HepG2 (cell line): ENCODE results near the gene ABHD15. TPM values are rescaled to one million over a fixed set of nuclear protein-coding genes. Genes with fewer than 3 reads are reported as not detected.
A peak's percentile ranks its signal among the peaks of the same experiment; 100 is the strongest.

Experiments
- CERS6 ChIP-seq: sonication (generic); formaldehyde crosslinking; IDR thresholded peaks from 2 replicates; pipeline ENCODE4 v1.5.0; 2020; ENCODE audit warnings: missing genetic modification reagents
- DNMT1 ChIP-seq: sonication (generic); formaldehyde crosslinking; IDR thresholded peaks from 2 replicates; pipeline ENCODE4 v1.5.1; 2020; ENCODE audit warnings: mild to moderate bottlenecking, missing genetic modification reagents
- HDAC2 ChIP-seq: sonication (generic); formaldehyde crosslinking; IDR thresholded peaks from 2 replicates; pipeline ENCODE4 v1.4.0; 2020; ENCODE audit warnings: missing genetic modification reagents
- HNF4G ChIP-seq, 2 experiments: sonication (generic) in 1 of 2; formaldehyde crosslinking in 1 of 2; IDR thresholded peaks; 2 replicates each; pipeline versions ENCODE4 v1.4.0 to v1.6.1; 2011 to 2020; ENCODE audit warnings: borderline replicate concordance in 2 of 2, low read depth in 2 of 2, mild to moderate bottlenecking in 2 of 2, low read length in 1 of 2, missing genetic modification reagents in 1 of 2, moderate library complexity in 1 of 2
- LRRFIP1 ChIP-seq: sonication (generic); formaldehyde crosslinking; conservative IDR thresholded peaks from 2 replicates; pipeline ENCODE4 v1.4.0; 2020; ENCODE audit warnings: missing genetic modification reagents
- MTA1 ChIP-seq: sonication (generic); formaldehyde crosslinking; IDR thresholded peaks from 2 replicates; pipeline ENCODE4 v1.4.0; 2020; ENCODE audit warnings: missing genetic modification reagents, mild to moderate bottlenecking, borderline replicate concordance
- PHF20 ChIP-seq: sonication (generic); formaldehyde crosslinking; IDR thresholded peaks from 2 replicates; pipeline ENCODE4 v1.5.0; 2020; ENCODE audit warnings: mild to moderate bottlenecking, missing genetic modification reagents
- RFX3 ChIP-seq: IDR thresholded peaks from 2 replicates; pipeline ENCODE4 v1.6.1; 2016; ENCODE audit warnings: missing biosample characterization, missing genetic modification reagents
- RXRB ChIP-seq: IDR thresholded peaks from 2 replicates; pipeline ENCODE4 v1.6.1; 2016; ENCODE audit warnings: borderline replicate concordance, missing genetic modification reagents, missing compliant biosample characterization
- SATB2 ChIP-seq: sonication (generic); formaldehyde crosslinking; IDR thresholded peaks from 2 replicates; pipeline ENCODE4 v1.5.0; 2020; ENCODE audit warnings: missing genetic modification reagents
- SOX6 ChIP-seq, 2 experiments: fragments of 450-650 bp in 1 of 2; sonication (generic) in 1 of 2; formaldehyde crosslinking in 1 of 2; IDR thresholded peaks; 2 replicates each; pipeline versions ENCODE4 v1.4.0 to v1.6.1; 2017 to 2020; ENCODE audit warnings: antibody characterized with exemption in 1 of 2, mild to moderate bottlenecking in 1 of 2, missing genetic modification reagents in 1 of 2
- SSRP1 ChIP-seq: IDR thresholded peaks from 2 replicates; pipeline ENCODE4 v1.6.1; 2016; ENCODE audit warnings: control low read depth
- ZFAT ChIP-seq: sonication (generic); formaldehyde crosslinking; conservative IDR thresholded peaks from 2 replicates; pipeline ENCODE4 v1.8.1; 2023; ENCODE audit warnings: missing genetic modification reagents, inconsistent platforms
- ZNF10 ChIP-seq: sonication (generic); formaldehyde crosslinking; IDR thresholded peaks from 2 replicates; pipeline ENCODE4 v1.4.0; 2020; ENCODE audit warnings: mild to moderate bottlenecking, low read depth, missing genetic modification reagents, borderline replicate concordance
- ZNF552 ChIP-seq: sonication (generic); formaldehyde crosslinking; IDR thresholded peaks from 2 replicates; pipeline ENCODE4 v1.9.0; 2022; ENCODE audit warnings: missing genetic modification reagents, mild to moderate bottlenecking, borderline replicate concordance
- ZNF619 ChIP-seq: sonication (generic); formaldehyde crosslinking; IDR thresholded peaks from 2 replicates; pipeline ENCODE4 v1.4.0; 2020; ENCODE audit warnings: mild to moderate bottlenecking, missing genetic modification reagents
- ZNF75D ChIP-seq: sonication (generic); formaldehyde crosslinking; IDR thresholded peaks from 2 replicates; pipeline ENCODE4 v1.8.1; 2023; ENCODE audit warnings: missing genetic modification reagents, mild to moderate bottlenecking, borderline replicate concordance
- polyA plus RNA-seq, 8 experiments: library from polyadenylated mRNA; depleted of rRNA in 3 of 8; stranded (reverse) in 7 of 8; unstranded in 1 of 8; fragments of >200 nt; fragmentation: Illumina TruSeq in 4 of 8; extraction: Trizol in 4 of 8; gene quantifications; 2 replicates each; pipeline versions ENCODE4 v1.2.1 to v1.2.3, GENCODE V29; 2011 to 2016; ENCODE audit warnings: low read depth in 4 of 8, missing spikeins in 1 of 8, mixed read lengths in 1 of 8; ENCODE audit not compliant: insufficient read depth in 1 of 8
- total RNA-seq, 5 experiments: library from RNA; depleted of rRNA; stranded (reverse); fragments of >200 nt; fragmentation: Illumina TruSeq; extraction: Trizol; gene quantifications; 2 replicates each; pipeline ENCODE4 v1.2.3, GENCODE V29; 2016; ENCODE audit warnings: low read depth in 1 of 5
- TF ChIP-seq, protein P1 (sequence below): sonication (generic); formaldehyde crosslinking; IDR thresholded peaks from 2 replicates; pipeline ENCODE4 v1.4.0; 2020; ENCODE audit warnings: missing genetic modification reagents, mild to moderate bottlenecking, borderline replicate concordance
- TF ChIP-seq, protein P2 (sequence below): sonication (generic); formaldehyde crosslinking; IDR thresholded peaks from 2 replicates; pipeline ENCODE4 v1.4.0; 2020; ENCODE audit warnings: missing genetic modification reagents

ABHD15 gene
- total and polyA plus RNA-seq, 2 of the 13 experiments (the other 11 are each of a cell fraction or from before 2014, with no cell fraction given), result 2.4 to 7.7 TPM

DNA sequence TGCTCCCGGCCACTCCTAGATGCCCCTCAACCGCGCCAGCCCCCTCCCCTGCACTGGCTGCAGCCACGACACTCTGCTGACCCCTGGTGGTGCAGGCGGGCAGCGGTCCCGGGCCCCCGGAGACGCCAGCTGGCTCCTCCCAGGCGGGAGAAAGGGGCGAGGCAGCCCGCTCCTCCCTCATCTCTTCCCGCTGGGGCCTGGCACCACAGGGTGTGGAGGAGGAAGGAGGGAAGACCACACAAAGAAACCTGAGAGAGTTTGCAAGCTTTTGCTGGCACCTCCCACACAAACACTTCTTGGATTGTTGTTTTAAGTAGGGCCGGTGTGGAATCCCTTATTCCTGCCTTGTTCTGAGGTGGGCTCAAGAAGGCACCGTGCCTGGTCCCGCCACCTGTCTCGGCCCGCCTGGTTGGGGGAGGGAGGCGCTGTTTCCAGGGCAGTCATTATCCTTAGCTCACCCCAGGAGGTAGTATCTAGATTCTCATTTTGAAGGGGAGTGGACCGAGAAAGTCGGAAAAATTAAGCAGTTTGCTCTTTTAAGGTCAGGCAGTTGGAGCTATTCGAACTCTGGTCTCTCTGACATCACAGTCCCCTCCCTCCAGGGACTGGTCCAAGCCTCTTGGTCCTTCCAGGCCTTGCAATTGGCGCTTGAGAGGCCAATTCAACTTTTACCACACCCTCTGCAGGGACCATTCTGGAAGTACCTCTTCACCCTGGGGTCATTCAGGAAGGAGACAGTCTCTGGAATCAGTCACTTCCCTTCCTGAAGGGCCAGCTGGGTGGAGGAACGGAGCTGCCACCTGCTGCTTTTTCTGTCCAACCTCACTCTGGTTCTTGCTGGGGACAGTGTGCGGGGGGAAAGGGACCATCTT is 25.1 kb upstream of the ABHD15 start (continued):
- TF ChIP-seq HNF4G (IDR thresholded peaks at IDR 0.05; ENCODE audit: borderline replicate concordance, low read depth, low read length) (no peak), HNF4G (CRISPR knock-in tag; IDR thresholded peaks at IDR 0.05; ENCODE audit: borderline replicate concordance, low read depth) (0 out of 2 replicates have a peak, but pooled peaks have one; percentile 6), HDAC2 (CRISPR knock-in tag) (peak; percentile 68; the same call in 1 of the 2 replicates), PHF20 (peak; percentile 19; the same call in 1 of the 2 replicates), ZNF10 (CRISPR knock-in tag) (no peak), MTA1 (peak; percentile 66; the same call in 1 of the 2 replicates), SATB2 (CRISPR knock-in tag) (no peak), ZNF75D (CRISPR knock-in tag) (no peak), DNMT1 (CRISPR knock-in tag) (no peak), RXRB (no peak), ZFAT (CRISPR knock-in tag) (no peak), LRRFIP1 (CRISPR knock-in tag) (no peak), SSRP1 (CRISPR knock-in tag) (no peak), ZNF619 (no peak), CERS6 (CRISPR knock-in tag) (no peak), RFX3 (CRISPR knock-in tag) (no peak), SOX6 (IDR thresholded peaks at IDR 0.05) (no peak), SOX6 (CRISPR knock-in tag; IDR thresholded peaks at IDR 0.05) (peak; percentile 41), ZNF552 (CRISPR knock-in tag) (no peak)
- TF ChIP-seq, protein P1, sequence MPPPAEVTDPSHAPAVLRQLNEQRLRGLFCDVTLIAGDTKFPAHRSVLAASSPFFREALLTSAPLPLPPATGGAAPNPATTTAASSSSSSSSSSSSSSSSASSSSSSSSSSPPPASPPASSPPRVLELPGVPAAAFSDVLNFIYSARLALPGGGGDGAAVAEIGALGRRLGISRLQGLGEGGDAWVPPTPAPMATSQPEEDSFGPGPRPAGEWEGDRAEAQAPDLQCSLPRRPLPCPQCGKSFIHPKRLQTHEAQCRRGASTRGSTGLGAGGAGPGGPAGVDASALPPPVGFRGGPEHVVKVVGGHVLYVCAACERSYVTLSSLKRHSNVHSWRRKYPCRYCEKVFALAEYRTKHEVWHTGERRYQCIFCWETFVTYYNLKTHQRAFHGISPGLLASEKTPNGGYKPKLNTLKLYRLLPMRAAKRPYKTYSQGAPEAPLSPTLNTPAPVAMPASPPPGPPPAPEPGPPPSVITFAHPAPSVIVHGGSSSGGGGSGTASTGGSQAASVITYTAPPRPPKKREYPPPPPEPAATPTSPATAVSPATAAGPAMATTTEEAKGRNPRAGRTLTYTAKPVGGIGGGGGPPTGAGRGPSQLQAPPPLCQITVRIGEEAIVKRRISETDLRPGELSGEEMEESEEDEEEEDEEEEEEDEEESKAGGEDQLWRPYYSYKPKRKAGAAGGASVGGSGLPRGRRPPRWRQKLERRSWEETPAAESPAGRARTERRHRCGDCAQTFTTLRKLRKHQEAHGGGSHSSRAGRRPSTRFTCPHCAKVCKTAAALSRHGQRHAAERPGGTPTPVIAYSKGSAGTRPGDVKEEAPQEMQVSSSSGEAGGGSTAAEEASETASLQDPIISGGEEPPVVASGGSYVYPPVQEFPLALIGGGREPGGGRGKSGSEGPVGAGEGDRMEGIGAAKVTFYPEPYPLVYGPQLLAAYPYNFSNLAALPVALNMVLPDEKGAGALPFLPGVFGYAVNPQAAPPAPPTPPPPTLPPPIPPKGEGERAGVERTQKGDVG, result no peak
- TF ChIP-seq, protein P2, sequence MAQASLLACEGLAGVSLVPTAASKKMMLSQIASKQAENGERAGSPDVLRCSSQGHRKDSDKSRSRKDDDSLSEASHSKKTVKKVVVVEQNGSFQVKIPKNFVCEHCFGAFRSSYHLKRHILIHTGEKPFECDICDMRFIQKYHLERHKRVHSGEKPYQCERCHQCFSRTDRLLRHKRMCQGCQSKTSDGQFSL (CRISPR knock-in tag), result no peak
